Mucosa of gallbladder (tissue), 1 donor: ENCODE data around the gene ABI1. TPM values are rescaled to one million over a fixed set of nuclear protein-coding genes. Genes with fewer than 3 reads are reported as not detected.

Experiments
- DNase-seq: peaks from one replicate; pipeline ENCODE4 v3.0.0-alpha.2; 2020; ENCODE audit warnings: low spot score
- total RNA-seq: library from RNA; stranded (reverse); gene quantifications from one replicate; pipeline ENCODE4 v1.2.1, GENCODE V29; 2021
- donor health status: DM: no; HTN: no; CAD: no.

ABI1 gene
- total RNA-seq, 1 donor from 2014 or later: 57.1 TPM

GRCh38 chr10:26855186-26855585 is 5.6 kb downstream of the ABI1 start:
- DNase-seq: no peak

GRCh38 chr10:26854524-26854923 is 6.2 kb downstream of the ABI1 start:
- no peak for DNase-seq

GRCh38 chr10:26844396-26844975 is 16.3 kb downstream of the ABI1 start:
- no peak for DNase-seq

GRCh38 chr10:26843736-26844135 is 17.0 kb downstream of the ABI1 start:
- DNase-seq: no peak

GRCh38 chr10:26841733-26842317 is 18.9 kb downstream of the ABI1 start:
- DNase-seq: no peak

- DNase-seq: no peak
These were observed 19.6 kb downstream of the ABI1 start for GRCh38 chr10:26840938-26841732.

- no peak for DNase-seq
These were observed 20.7 kb downstream of the ABI1 start for GRCh38 chr10:26839966-26840627.

- DNase-seq: no peak
These were observed 23.6 kb downstream of the ABI1 start for GRCh38 chr10:26837139-26837538.

- no peak for DNase-seq
These were observed 25.7 kb downstream of the ABI1 start for GRCh38 chr10:26835025-26835424.

GRCh38 chr10:26832960-26833359 is 27.8 kb downstream of the ABI1 start:
- no peak for DNase-seq

GRCh38 chr10:26831936-26832335 is 28.8 kb downstream of the ABI1 start:
- DNase-seq: no peak

GRCh38 chr10:26829810-26830515 is 30.8 kb downstream of the ABI1 start:
- no peak for DNase-seq

- no peak for DNase-seq
These were observed 36.6 kb downstream of the ABI1 start for GRCh38 chr10:26824015-26824690.

- no peak for DNase-seq
These were observed 38.8 kb downstream of the ABI1 start for GRCh38 chr10:26821699-26822570.

GRCh38 chr10:26815500-26815899 is 45.3 kb downstream of the ABI1 start:
- no peak for DNase-seq

- no peak for DNase-seq
These were observed 50.2 kb downstream of the ABI1 start for GRCh38 chr10:26810435-26811026.

GRCh38 chr10:26809973-26810372 is 50.8 kb downstream of the ABI1 start:
- no peak for DNase-seq

- no peak for DNase-seq
These were observed 53.2 kb downstream of the ABI1 start for GRCh38 chr10:26807532-26807931.

- DNase-seq: no peak
These were observed 54.2 kb downstream of the ABI1 start for GRCh38 chr10:26806557-26806956.
